ENCODE measurements around the gene HOXB13.

- TF ChIP-seq POLR2AphosphoS5 (IDR thresholded peaks at IDR 0.05): no peak
- no peak for TF ChIP-seq POLR2A (IDR thresholded peaks at IDR 0.05)
Measured at GRCh38 chr17:48730240-48730550, 1.6 kb upstream of the HOXB13 start.

All from prostate gland (tissue), 1 donor.